H1 (cell line): ENCODE measurements around the gene LNPK.

Experiments used
- ATF2 ChIP-seq: IDR thresholded peaks from 2 replicates; pipeline ENCODE4 v1.6.1; 2012; ENCODE audit warnings: low read length, inconsistent platforms
- EP300 ChIP-seq, 2 experiments: IDR thresholded peaks; 1 replicate in 1 of 2; 2 replicates in 1 of 2; pipeline ENCODE4 v1.6.1; 2011 to 2012; ENCODE audit warnings: low read depth in 2 of 2, low read length in 2 of 2, mild to moderate bottlenecking in 2 of 2, borderline replicate concordance in 1 of 2, inconsistent platforms in 1 of 2, moderate library complexity in 1 of 2
- EZH2 ChIP-seq: fragments of 200-600 bp; sonication (generic); IDR thresholded peaks from 2 replicates; pipeline ENCODE4 v1.7.1; 2012; ENCODE audit warnings: low read depth, mild to moderate bottlenecking, moderate library complexity, low read length, inconsistent platforms; ENCODE audit not compliant: severe bottlenecking
- SIN3A ChIP-seq, 2 experiments: IDR thresholded peaks in 1 of 2; conservative IDR thresholded peaks in 1 of 2; 2 replicates each; pipeline ENCODE4 v1.6.1; 2011 to 2012; ENCODE audit warnings: low read length in 2 of 2, improper control_type of control experiment in 1 of 2, low read depth in 1 of 2, mild to moderate bottlenecking in 1 of 2
- TAF1 ChIP-seq: IDR thresholded peaks from 2 replicates; pipeline ENCODE4 v1.6.1; 2011; ENCODE audit warnings: mild to moderate bottlenecking, low read depth, low read length

GRCh38 chr2:175874291-175874690, 127.8 kb downstream of the LNPK start:
- TF ChIP-seq SIN3A (conservative IDR thresholded peaks at IDR 0.05 in 1 of 2, IDR thresholded peaks at IDR 0.05 in 1 of 2; ENCODE audit: low read depth in 1 of 2, low read length in 2 of 2) (no peak), EZH2 (no peak), EP300 (IDR thresholded peaks at IDR 0.05; ENCODE audit: borderline replicate concordance in 1 of 2, low read depth in 2 of 2, low read length in 2 of 2) (no peak), ATF2 (no peak), TAF1 (no peak)
